ENCODE results near the gene DYNC1I2. TPM values are rescaled to one million over a fixed set of nuclear protein-coding genes. Genes with fewer than 3 reads are reported as not detected.
"Not testable (repeated sequence)": the region's sequence is repeated elsewhere in the genome, so short reads cannot be mapped to it uniquely, and the experiment has no call there.

DYNC1I2 gene
- total RNA-seq, 1 donor from 2014 or later: 92.1 TPM

- no peak overlapping the region for H3K4me3 ChIP-seq
- DNase-seq (ENCODE audit: extremely low spot score in 2 of 2): no peak
- H3K27me3 ChIP-seq: no peaks in the 10 kb centered on the region
- no peaks in the 10 kb centered on the region for H3K4me1 ChIP-seq
- no peak overlapping the region for H3K27ac ChIP-seq
- no peaks in the 10 kb centered on the region for H3K36me3 ChIP-seq
- TF ChIP-seq POLR2A (IDR thresholded peaks at IDR 0.05) (no peak), CTCF (IDR thresholded peaks at IDR 0.05) (no peak), POLR2AphosphoS5 (IDR thresholded peaks at IDR 0.05; ENCODE audit: insufficient read depth in 1 of 2, low read depth in 1 of 2) (no peak)
- no peaks in the 10 kb centered on the region for H3K9me3 ChIP-seq
- intact Hi-C loops (cut with DNase I): no loop called here
These were observed 84.2 kb downstream of the DYNC1I2 start for GRCh38 chr2:171771463-171771862.

- no peaks in the 10 kb centered on the region for H3K27me3 ChIP-seq
- H3K27ac ChIP-seq: no peak overlapping the region
- H3K9me3 ChIP-seq: no peaks in the 10 kb centered on the region
- no peaks in the 10 kb centered on the region for H3K4me1 ChIP-seq
- no peak for TF ChIP-seq POLR2A (IDR thresholded peaks at IDR 0.05)
- no peak for TF ChIP-seq CTCF (IDR thresholded peaks at IDR 0.05)
- TF ChIP-seq POLR2AphosphoS5 (IDR thresholded peaks at IDR 0.05; ENCODE audit: insufficient read depth in 1 of 2, low read depth in 1 of 2): no peak
- no peak overlapping the region for H3K4me3 ChIP-seq
- intact Hi-C loops (cut with DNase I): no loop called here
- no peak for DNase-seq (ENCODE audit: extremely low spot score in 2 of 2)
- H3K36me3 ChIP-seq: no peaks in the 10 kb centered on the region
These were observed 85.1 kb downstream of the DYNC1I2 start for GRCh38 chr2:171772373-171772772.

GRCh38 chr2:171774581-171774980 lies 87.3 kb downstream of the DYNC1I2 start:
- DNase-seq (ENCODE audit: extremely low spot score in 2 of 2); H3K27me3 ChIP-seq; H3K36me3 ChIP-seq; H3K27ac ChIP-seq; intact Hi-C loops (cut with DNase I); H3K4me3 ChIP-seq; H3K9me3 ChIP-seq; H3K4me1 ChIP-seq: not testable (repeated sequence)

GRCh38 chr2:171778515-171778914 lies 91.2 kb downstream of the DYNC1I2 start:
- H3K27ac ChIP-seq: no peak overlapping the region
- H3K27me3 ChIP-seq: no peaks in the 10 kb centered on the region
- no peaks in the 10 kb centered on the region for H3K9me3 ChIP-seq
- DNase-seq (ENCODE audit: extremely low spot score in 2 of 2): no peak
- H3K36me3 ChIP-seq: peaks cover 0 to 5% of the 10 kb centered on the region in 2 donors
- intact Hi-C loops (cut with DNase I): no loop called here
- no peak overlapping the region for H3K4me3 ChIP-seq
- H3K4me1 ChIP-seq: no peaks in the 10 kb centered on the region
- TF ChIP-seq POLR2AphosphoS5 (IDR thresholded peaks at IDR 0.05; ENCODE audit: insufficient read depth in 1 of 2, low read depth in 1 of 2): no peak
- TF ChIP-seq CTCF (IDR thresholded peaks at IDR 0.05): no peak
- no peak for TF ChIP-seq POLR2A (IDR thresholded peaks at IDR 0.05)

- intact Hi-C loops (cut with DNase I): no loop called here
- peaks cover 0 to 42% of the 10 kb centered on the region in 2 donors for H3K36me3 ChIP-seq
- no peak for TF ChIP-seq POLR2AphosphoS5 (IDR thresholded peaks at IDR 0.05; ENCODE audit: insufficient read depth in 1 of 2, low read depth in 1 of 2)
- no peak for TF ChIP-seq CTCF (IDR thresholded peaks at IDR 0.05)
- TF ChIP-seq POLR2A (IDR thresholded peaks at IDR 0.05): no peak
These were observed 98.2 kb downstream of the DYNC1I2 start for GRCh38 chr2:171785450-171785849.

More at GRCh38 chr2:171785450-171785849, 98.2 kb downstream of the DYNC1I2 start:
- H3K9me3 ChIP-seq: no peaks in the 10 kb centered on the region
- H3K27me3 ChIP-seq: no peaks in the 10 kb centered on the region
- DNase-seq (ENCODE audit: extremely low spot score in 2 of 2): no peak
- H3K27ac ChIP-seq: no peak overlapping the region
- H3K4me3 ChIP-seq: no peak overlapping the region
- no peaks in the 10 kb centered on the region for H3K4me1 ChIP-seq
